ENCODE measurements around the gene NTM. TPM values are rescaled to one million over a fixed set of nuclear protein-coding genes. Genes with fewer than 3 reads are reported as not detected.
A peak's percentile ranks its signal among the peaks of the same experiment; 100 is the strongest.

The NTM gene
- total RNA-seq, 2 donors from 2014 or later: 19.1 to 44.7 TPM

GRCh38 chr11:131893103-131893890, 522.9 kb downstream of the NTM start:
- H3K36me3 ChIP-seq: no peaks in the 10 kb centered on the region
- peaks cover 0 to 41% of the 10 kb centered on the region in 2 donors for H3K4me1 ChIP-seq
- H3K27me3 ChIP-seq: no peaks in the 10 kb centered on the region
- TF ChIP-seq CTCF (IDR thresholded peaks at IDR 0.05): no peak
- no peaks in the 10 kb centered on the region for H3K9me3 ChIP-seq
- H3K4me3 ChIP-seq: no peak overlapping the region
- no peak overlapping the region for H3K27ac ChIP-seq
- no peak for DNase-seq (ENCODE audit: low spot score)

GRCh38 chr11:131893988-131894387, 523.6 kb downstream of the NTM start:
- no peak overlapping the region for H3K27ac ChIP-seq
- no peak for DNase-seq (ENCODE audit: low spot score)
- H3K4me1 ChIP-seq: peaks cover 0 to 34% of the 10 kb centered on the region in 2 donors
- H3K9me3 ChIP-seq: no peaks in the 10 kb centered on the region
- H3K4me3 ChIP-seq: no peak overlapping the region
- H3K36me3 ChIP-seq: no peaks in the 10 kb centered on the region
- TF ChIP-seq CTCF (IDR thresholded peaks at IDR 0.05): no peak
- H3K27me3 ChIP-seq: no peaks in the 10 kb centered on the region

- peaks cover 0 to 26% of the 10 kb centered on the region in 2 donors for H3K4me1 ChIP-seq
- no peaks in the 10 kb centered on the region for H3K9me3 ChIP-seq
- H3K36me3 ChIP-seq: no peaks in the 10 kb centered on the region
- TF ChIP-seq CTCF (IDR thresholded peaks at IDR 0.05): no peak
- DNase-seq (ENCODE audit: low spot score): no peak
- H3K4me3 ChIP-seq: no peak overlapping the region
- no peak overlapping the region for H3K27ac ChIP-seq
- H3K27me3 ChIP-seq: no peaks in the 10 kb centered on the region
Observed at GRCh38 chr11:131894615-131895544, 524.5 kb downstream of the NTM start.

GRCh38 chr11:131895865-131896264, 525.5 kb downstream of the NTM start:
- no peaks in the 10 kb centered on the region for H3K36me3 ChIP-seq
- peaks cover 0 to 21% of the 10 kb centered on the region in 2 donors for H3K4me1 ChIP-seq
- TF ChIP-seq CTCF (IDR thresholded peaks at IDR 0.05): no peak
- H3K27me3 ChIP-seq: no peaks in the 10 kb centered on the region
- H3K9me3 ChIP-seq: no peaks in the 10 kb centered on the region
- DNase-seq (ENCODE audit: low spot score): no peak
- H3K27ac ChIP-seq: no peak overlapping the region
- no peak overlapping the region for H3K4me3 ChIP-seq

GRCh38 chr11:131896978-131897615, 526.7 kb downstream of the NTM start:
- no peak overlapping the region for H3K4me3 ChIP-seq
- H3K27ac ChIP-seq: peak overlapping the region in 1 of 2 donors; percentile 26
- no peaks in the 10 kb centered on the region for H3K9me3 ChIP-seq
- no peaks in the 10 kb centered on the region for H3K36me3 ChIP-seq
- H3K4me1 ChIP-seq: peaks cover 0 to 21% of the 10 kb centered on the region in 2 donors
- no peak for DNase-seq (ENCODE audit: low spot score)
- H3K27me3 ChIP-seq: no peaks in the 10 kb centered on the region
- TF ChIP-seq CTCF (IDR thresholded peaks at IDR 0.05): no peak
